DMS 273 (cell line): Measurements from ENCODE around the gene DBNDD1.

Experiments used
- DNase-seq: peaks from one replicate; lab custom pipeline; 2025; ENCODE audit not compliant: unreplicated experiment; lab: John Stamatoyannopoulos, UW

Gene DBNDD1

GRCh38 chr16:89965447-89966225 lies 53.6 kb downstream of the DBNDD1 start:
- DNase-seq, result no peak

- DNase-seq, result no peak
Observed at GRCh38 chr16:89964201-89964600, 55.1 kb downstream of the DBNDD1 start.

GRCh38 chr16:89962754-89963498 lies 56.3 kb downstream of the DBNDD1 start:
- no peak for DNase-seq

- DNase-seq, result no peak
Observed at GRCh38 chr16:89961920-89962319, 57.3 kb downstream of the DBNDD1 start.

- no peak for DNase-seq
Observed at GRCh38 chr16:89960966-89961365, 58.3 kb downstream of the DBNDD1 start.

- no peak for DNase-seq
Observed at GRCh38 chr16:89958596-89958995, 60.7 kb downstream of the DBNDD1 start.

GRCh38 chr16:89958068-89958467 lies 61.2 kb downstream of the DBNDD1 start:
- DNase-seq, result peak; percentile 58

- no peak for DNase-seq
Observed at GRCh38 chr16:89957216-89957785, 62.0 kb downstream of the DBNDD1 start.

- no peak for DNase-seq
Observed at GRCh38 chr16:89956505-89957215, 62.6 kb downstream of the DBNDD1 start.

- DNase-seq, result no peak
Observed at GRCh38 chr16:89955001-89955685, 64.1 kb downstream of the DBNDD1 start.
